ENCODE data around the gene TVP23A. TPM values are rescaled to one million over a fixed set of nuclear protein-coding genes. Genes with fewer than 3 reads are reported as not detected.
A peak's percentile ranks its signal among the peaks of the same experiment; 100 is the strongest.
"Not testable (repeated sequence)": the region's sequence is repeated elsewhere in the genome, so short reads cannot be mapped to it uniquely, and the experiment has no call there.

TVP23A gene
- total RNA-seq, 1 experiment from 2014 or later = 0.32 TPM

GRCh38 chr16:10741249-10741648 is 77.3 kb downstream of the TVP23A start:
- not testable (repeated sequence) for DNase-seq (ENCODE audit: low read depth, low spot score)
- in situ Hi-C loops (cut with HindIII; ENCODE audit: low pct_unique_long_range_greater_than_20kb, low sequenced_read_pairs) = loop anchor here (10.0 to 25.0 kb wide), 2 partner anchors 154 to 204 kb away; partner anchors contain the start of genes CLEC16A, DEXI and EMP2

- in situ Hi-C loops (cut with HindIII; ENCODE audit: low pct_unique_long_range_greater_than_20kb, low sequenced_read_pairs) = loop anchor here (10.0 to 25.0 kb wide), 2 partner anchors 154 to 204 kb away; partner anchors contain the start of genes CLEC16A, DEXI and EMP2
- no peak for DNase-seq (ENCODE audit: low read depth, low spot score)
Observed at GRCh38 chr16:10740845-10741208, 77.8 kb downstream of the TVP23A start.

- DNase-seq (ENCODE audit: low read depth, low spot score) = no peak
- in situ Hi-C loops (cut with HindIII; ENCODE audit: low pct_unique_long_range_greater_than_20kb, low sequenced_read_pairs) = loop anchor here (10.0 to 25.0 kb wide), 2 partner anchors 153 to 205 kb away; partner anchors contain the start of genes CLEC16A, DEXI and EMP2
Observed at GRCh38 chr16:10740000-10740844, 78.4 kb downstream of the TVP23A start.

GRCh38 chr16:10738231-10739077 is 80.1 kb downstream of the TVP23A start:
- DNase-seq (ENCODE audit: low read depth, low spot score) = peak; percentile 34
- in situ Hi-C loops (cut with HindIII; ENCODE audit: low pct_unique_long_range_greater_than_20kb, low sequenced_read_pairs) = loop anchor here (25.0 kb wide), 1 partner anchor 151 kb away; the partner anchor contains the start of gene EMP2

- DNase-seq (ENCODE audit: low read depth, low spot score) = peak; percentile 79
- in situ Hi-C loops (cut with HindIII; ENCODE audit: low pct_unique_long_range_greater_than_20kb, low sequenced_read_pairs) = loop anchor here (25.0 kb wide), 1 partner anchor 150 kb away; the partner anchor contains the start of gene EMP2
Observed at GRCh38 chr16:10737068-10737625, 81.4 kb downstream of the TVP23A start.

- no peak for DNase-seq (ENCODE audit: low read depth, low spot score)
- in situ Hi-C loops (cut with HindIII; ENCODE audit: low pct_unique_long_range_greater_than_20kb, low sequenced_read_pairs) = loop anchor here (25.0 kb wide), 1 partner anchor 144 kb away; the partner anchor contains the start of gene EMP2
Observed at GRCh38 chr16:10731790-10732189, 86.8 kb downstream of the TVP23A start.

- in situ Hi-C loops (cut with HindIII; ENCODE audit: low pct_unique_long_range_greater_than_20kb, low sequenced_read_pairs) = loop anchor here (25.0 kb wide), 1 partner anchor 142 kb away; the partner anchor contains the start of gene EMP2
- peak; percentile 56 for DNase-seq (ENCODE audit: low read depth, low spot score)
Observed at GRCh38 chr16:10729104-10730048, 89.2 kb downstream of the TVP23A start.

- DNase-seq (ENCODE audit: low read depth, low spot score) = no peak
- in situ Hi-C loops (cut with HindIII; ENCODE audit: low pct_unique_long_range_greater_than_20kb, low sequenced_read_pairs) = loop anchor here (25.0 kb wide), 1 partner anchor 141 kb away; the partner anchor contains the start of gene EMP2
Observed at GRCh38 chr16:10728003-10728887, 90.3 kb downstream of the TVP23A start.

Small RNAs within 50 kb of the gene (small RNA-seq; reads per million reads assigned to genes)
- gene MTND4LP24 (0 reads per million in 2 experiments), gene MTND6P33 (0 reads per million in 2 experiments)

Other genes with a start within 250 kb of the TVP23A start
- 59.9 and 61.6 TPM in 2 replicates for gene EMP2, start 238.2 kb downstream of the TVP23A start, total RNA-seq (2014; rRNA removed; shearing (Covaris generic))
- gene TEKT5, start 123.9 kb downstream of the TVP23A start, total RNA-seq (2014; rRNA removed; shearing (Covaris generic)) = 1.4 TPM in 1 of 2 replicates, not detected in the other
- 27.7 and 34.6 TPM in 2 replicates for gene NUBP1, start 75.0 kb downstream of the TVP23A start, total RNA-seq (2014; rRNA removed; shearing (Covaris generic))
- 3.7 and 4.1 TPM in 2 replicates for gene CIITA, start 58.4 kb upstream of the TVP23A start, total RNA-seq (2014; rRNA removed; shearing (Covaris generic))
- gene DEXI, start 123.7 kb upstream of the TVP23A start, total RNA-seq (2014; rRNA removed; shearing (Covaris generic)) = 47.6 and 52.8 TPM in 2 replicates
- 8.0 TPM in 2 replicates for gene CLEC16A, start 125.8 kb upstream of the TVP23A start, total RNA-seq (2014; rRNA removed; shearing (Covaris generic))